Right lobe of liver (tissue), 4 donors: Measurements from ENCODE around the gene SLCO1C1.

ENCODE experiments used
- CTCF ChIP-seq, 4 donors: fragments of 200-600 bp in 3 of 4; fragments of 450-650 bp in 1 of 4; IDR thresholded peaks; one replicate each; pipeline versions ENCODE4 v1.5.1 to v1.8.0; 2016 to 2022; ENCODE audit warnings: antibody characterized with exemption in 4 of 4, mild to moderate bottlenecking in 2 of 4
- POLR2A ChIP-seq: fragments of 450-650 bp; IDR thresholded peaks from one replicate; pipeline ENCODE4 v1.6.1; 2017; ENCODE audit warnings: antibody characterized with exemption, mild to moderate bottlenecking
- donor health status: DM: no; HTN: no; CAD: no.
- donor health status: DM: no; HTN: no; CAD: no.
- donor health status: DM: no; HTN: yes; CAD: no.

GRCh38 chr12:20695232-20695631 lies at the start of gene SLCO1C1:
- TF ChIP-seq POLR2A (no peak), CTCF (IDR thresholded peaks at IDR 0.05) (no peak)
